Testis (tissue), 3 donors: ENCODE measurements around the gene EFCAB8. TPM values are rescaled to one million over a fixed set of nuclear protein-coding genes. Genes with fewer than 3 reads are reported as not detected.

Experiments used
- DNase-seq: peaks from one replicate; pipeline ENCODE4 v3.0.0-alpha.2; 2019
- H3K27ac ChIP-seq, 2 donors: fragments of 200-600 bp; sonication (generic); one replicate each; pipeline ENCODE4 v1.5.1; 2019
- H3K27me3 ChIP-seq: fragments of 200-600 bp; sonication (generic); one replicate; pipeline ENCODE4 v1.5.1; 2019
- H3K36me3 ChIP-seq: fragments of 200-600 bp; sonication (generic); one replicate; pipeline ENCODE4 v1.5.1; 2017; ENCODE audit warnings: low read depth; ENCODE audit errors: missing control alignments
- H3K4me1 ChIP-seq: fragments of 200-600 bp; sonication (generic); one replicate; pipeline ENCODE4 v1.5.1; 2019
- H3K4me3 ChIP-seq, 2 donors: fragments of 200-600 bp; sonication (generic); one replicate each; pipeline ENCODE4 v1.5.1; 2017 to 2019
- H3K9me3 ChIP-seq: fragments of 200-600 bp; sonication (generic); one replicate; pipeline ENCODE4 v1.5.1; 2017
- POLR2A ChIP-seq: fragments of 450-650 bp; IDR thresholded peaks from one replicate; pipeline ENCODE4 v1.6.1; 2017; ENCODE audit warnings: antibody characterized with exemption, mild to moderate bottlenecking, moderate library complexity
- WGBS, 2 donors: methylation state at CpG; one replicate each; pipeline ENCODE4 v1.1.5; 2018; 5-methylcytosine and 5-hydroxymethylcytosine counted together
- intact Hi-C: fragments of 100-400 bp; cut with DNase I; formaldehyde crosslinking; loops from one replicate; pipeline ENCODE4 v1.15.1; 2023; ENCODE audit warnings: low total_unique reads
- polyA plus RNA-seq: library from polyadenylated mRNA; stranded (reverse); fragments of 350-450 nt; fragmentation: Illumina TruSeq; extraction: RNeasy Lipid Tissue Mini Kit (QIAGEN cat#74804); gene quantifications from one replicate; pipeline ENCODE4 v1.2.3, GENCODE V29; 2014; ENCODE audit warnings: low read depth, low replicate concordance; ENCODE audit not compliant: insufficient read depth
- total RNA-seq, 2 donors: library from RNA; depleted of rRNA; stranded (reverse); fragments of >200 nt; gene quantifications; one replicate each; pipeline ENCODE4 v1.2.3, GENCODE V29; 2016
- TF ChIP-seq, protein P1 (sequence below), 3 experiments: fragments of 450-650 bp in 2 of 3; fragments of 200-600 bp in 1 of 3; sonication (generic) in 1 of 3; IDR thresholded peaks; one replicate each; pipeline ENCODE4 v1.5.1; 2016 to 2019; ENCODE audit warnings: antibody characterized with exemption in 3 of 3, mild to moderate bottlenecking in 2 of 3, moderate library complexity in 1 of 3

Gene EFCAB8
- total and polyA plus RNA-seq, 3 donors from 2014 or later, result 4.9 to 9.5 (median 6.3) TPM

DNA sequence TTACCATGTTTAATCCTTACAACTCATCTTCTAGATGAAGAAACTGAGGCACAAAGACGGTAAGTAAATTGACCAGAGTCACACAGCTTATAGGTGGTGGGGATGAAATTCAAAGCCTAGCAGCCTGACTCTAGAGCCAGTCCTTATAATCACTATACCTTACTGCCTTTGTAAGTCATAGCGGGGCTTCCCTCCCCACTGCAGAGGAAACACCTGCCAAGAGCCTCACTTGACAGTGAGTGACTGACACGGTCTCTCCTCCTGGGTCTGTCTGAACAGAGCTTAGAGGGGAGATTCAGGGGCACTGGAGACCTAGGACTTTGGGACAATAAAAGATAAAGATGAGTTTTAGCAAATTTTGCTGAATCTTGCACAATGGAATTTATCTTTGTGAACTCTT is 132.7 kb downstream of the EFCAB8 start:
- H3K27me3 ChIP-seq, result no peaks in the 10 kb centered on the region
- WGBS, 2 donors, result 78 to 85% methylated on average over 3 of the region's 3 CpGs
- DNase-seq, result no peak
- intact Hi-C loops, result no loop called here
- no peak overlapping the region for H3K27ac ChIP-seq
- TF ChIP-seq, protein P1, sequence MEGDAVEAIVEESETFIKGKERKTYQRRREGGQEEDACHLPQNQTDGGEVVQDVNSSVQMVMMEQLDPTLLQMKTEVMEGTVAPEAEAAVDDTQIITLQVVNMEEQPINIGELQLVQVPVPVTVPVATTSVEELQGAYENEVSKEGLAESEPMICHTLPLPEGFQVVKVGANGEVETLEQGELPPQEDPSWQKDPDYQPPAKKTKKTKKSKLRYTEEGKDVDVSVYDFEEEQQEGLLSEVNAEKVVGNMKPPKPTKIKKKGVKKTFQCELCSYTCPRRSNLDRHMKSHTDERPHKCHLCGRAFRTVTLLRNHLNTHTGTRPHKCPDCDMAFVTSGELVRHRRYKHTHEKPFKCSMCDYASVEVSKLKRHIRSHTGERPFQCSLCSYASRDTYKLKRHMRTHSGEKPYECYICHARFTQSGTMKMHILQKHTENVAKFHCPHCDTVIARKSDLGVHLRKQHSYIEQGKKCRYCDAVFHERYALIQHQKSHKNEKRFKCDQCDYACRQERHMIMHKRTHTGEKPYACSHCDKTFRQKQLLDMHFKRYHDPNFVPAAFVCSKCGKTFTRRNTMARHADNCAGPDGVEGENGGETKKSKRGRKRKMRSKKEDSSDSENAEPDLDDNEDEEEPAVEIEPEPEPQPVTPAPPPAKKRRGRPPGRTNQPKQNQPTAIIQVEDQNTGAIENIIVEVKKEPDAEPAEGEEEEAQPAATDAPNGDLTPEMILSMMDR (IDR thresholded peaks at IDR 0.05), result no peak
- no peak for TF ChIP-seq POLR2A
- H3K36me3 ChIP-seq, result no peaks in the 10 kb centered on the region
- H3K4me1 ChIP-seq, result no peaks in the 10 kb centered on the region
- H3K4me3 ChIP-seq, result no peak overlapping the region
- no peaks in the 10 kb centered on the region for H3K9me3 ChIP-seq

DNA sequence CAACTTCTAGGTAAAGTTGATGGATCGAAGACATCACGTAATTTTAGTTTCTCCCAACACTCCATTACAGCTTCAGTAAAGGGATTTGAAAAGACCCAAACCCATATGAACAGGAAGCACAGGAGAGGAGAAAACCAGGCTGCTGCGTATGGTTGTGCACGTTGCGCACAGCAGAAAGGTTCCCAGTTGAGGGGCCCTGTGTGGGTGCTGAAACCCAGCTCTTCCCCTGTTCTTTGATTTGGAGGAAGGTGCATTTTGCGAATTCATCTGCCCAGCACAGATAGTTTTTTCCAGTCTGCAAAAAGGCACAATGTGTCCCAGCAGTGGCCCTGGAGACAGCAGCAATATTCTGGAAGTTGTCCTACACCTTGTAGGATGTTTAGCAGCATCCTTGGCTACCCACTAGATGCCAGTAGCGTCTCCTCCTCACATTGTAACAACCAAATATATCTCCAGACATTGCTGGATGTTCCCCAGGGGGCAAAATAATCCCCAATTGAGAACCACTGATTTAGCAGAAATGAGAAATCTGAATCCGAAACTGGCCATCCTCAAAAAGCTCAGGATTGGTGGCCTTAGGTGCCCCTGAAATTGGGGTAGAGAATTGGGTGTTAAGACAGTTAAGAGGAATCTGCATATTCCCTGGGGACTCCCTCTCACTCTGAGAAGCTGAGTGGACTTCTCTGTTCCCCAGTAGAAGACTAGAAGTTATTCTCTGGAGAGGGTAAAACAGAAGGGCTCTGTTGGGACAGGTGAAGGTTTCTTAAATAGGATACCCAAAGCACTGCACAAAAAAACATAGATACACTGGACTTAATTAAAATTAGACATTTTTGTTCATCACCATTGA is 133.3 kb downstream of the EFCAB8 start:
- WGBS, 2 donors, result 69 to 86% methylated on average over 7 to 8 of the region's 8 CpGs
- no peak overlapping the region for H3K27ac ChIP-seq
- no peaks in the 10 kb centered on the region for H3K36me3 ChIP-seq
- no peak overlapping the region for H3K4me3 ChIP-seq
- H3K9me3 ChIP-seq, result no peaks in the 10 kb centered on the region
- TF ChIP-seq POLR2A, result no peak
- TF ChIP-seq, protein P1 (IDR thresholded peaks at IDR 0.05), result no peak
- H3K4me1 ChIP-seq, result no peaks in the 10 kb centered on the region
- no peaks in the 10 kb centered on the region for H3K27me3 ChIP-seq
- intact Hi-C loops, result no loop called here
- DNase-seq, result no peak

DNA sequence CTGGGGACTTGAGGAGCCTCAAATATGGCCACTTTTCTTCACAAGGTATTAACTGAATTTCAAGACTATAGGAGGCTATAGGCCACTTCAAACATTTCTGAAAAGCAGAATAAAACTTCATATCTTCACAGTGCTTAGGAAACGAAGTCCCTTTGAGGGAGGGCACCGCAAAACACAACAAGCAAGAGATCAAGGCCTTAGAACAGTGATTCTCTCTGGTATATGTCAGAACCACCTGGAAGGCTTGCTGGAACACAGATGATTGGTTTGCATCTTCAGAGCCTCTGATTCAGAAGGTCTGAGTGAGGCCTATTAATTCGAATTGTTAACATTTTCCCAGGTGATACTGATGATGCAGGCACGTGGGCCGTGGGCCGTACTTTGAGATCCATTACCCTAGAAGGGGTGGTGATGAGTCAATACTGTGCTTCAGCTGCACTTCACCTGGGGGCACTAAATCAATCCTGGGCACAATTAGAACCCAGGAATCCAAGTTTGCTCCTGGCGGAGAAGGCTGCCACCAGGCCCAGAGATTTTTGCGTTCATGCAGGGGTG is 134.8 kb downstream of the EFCAB8 start:
- no peak overlapping the region for H3K4me3 ChIP-seq
- intact Hi-C loops, result no loop called here
- H3K27ac ChIP-seq, result no peak overlapping the region
- H3K27me3 ChIP-seq, result no peaks in the 10 kb centered on the region
- no peak for DNase-seq
- 83% methylated on average over 8 of the region's 8 CpGs for WGBS, 2 donors
- H3K9me3 ChIP-seq, result no peaks in the 10 kb centered on the region
- TF ChIP-seq POLR2A, result no peak
- TF ChIP-seq, protein P1 (IDR thresholded peaks at IDR 0.05), result no peak
- no peaks in the 10 kb centered on the region for H3K36me3 ChIP-seq
- no peaks in the 10 kb centered on the region for H3K4me1 ChIP-seq

DNA sequence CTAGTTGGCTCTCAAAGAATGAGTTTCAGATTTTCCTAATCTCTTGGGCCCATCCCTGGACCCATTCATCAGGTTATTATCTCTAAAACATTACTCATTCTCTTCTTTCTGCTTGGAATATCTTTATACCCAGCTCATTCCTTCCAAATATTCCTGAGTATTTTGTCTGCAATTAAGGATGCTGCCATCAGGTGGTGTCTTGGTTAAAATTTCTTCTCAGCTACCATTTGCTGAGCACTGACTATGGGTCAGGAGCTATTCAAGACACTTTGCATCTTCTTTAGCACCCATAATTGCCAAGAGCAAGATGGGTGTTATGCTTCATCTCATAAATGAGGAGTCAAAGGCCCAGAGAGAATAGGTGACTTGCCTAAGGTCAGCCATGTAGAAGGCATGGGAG is 137.1 kb downstream of the EFCAB8 start:
- H3K27ac ChIP-seq, result no peak overlapping the region
- H3K9me3 ChIP-seq, result no peaks in the 10 kb centered on the region
- H3K27me3 ChIP-seq, result no peaks in the 10 kb centered on the region
- no peaks in the 10 kb centered on the region for H3K36me3 ChIP-seq
- no peak for DNase-seq
- TF ChIP-seq, protein P1 (IDR thresholded peaks at IDR 0.05), result no peak
- no peak for TF ChIP-seq POLR2A
- H3K4me1 ChIP-seq, result no peaks in the 10 kb centered on the region
- intact Hi-C loops, result no loop called here
- H3K4me3 ChIP-seq, result no peak overlapping the region
